Tibial nerve (tissue), 4 donors: ENCODE data around the gene HACL1. TPM values are rescaled to one million over a fixed set of nuclear protein-coding genes. Genes with fewer than 3 reads are reported as not detected.

Experiments
- DNase-seq, 2 donors: peaks; one replicate each; pipeline ENCODE4 v3.0.0-alpha.2; 2019; ENCODE audit warnings: low spot score in 2 of 2
- H3K27ac ChIP-seq, 4 donors: fragments of 200-600 bp; sonication (generic) in 3 of 4; one replicate each; pipeline ENCODE4 v1.5.1; 2017 to 2019; ENCODE audit warnings: mild to moderate bottlenecking in 1 of 4
- H3K27me3 ChIP-seq, 2 donors: fragments of 200-600 bp; sonication (generic) in 1 of 2; one replicate each; pipeline versions ENCODE4 v1.5.1 to v1.6.0; 2017 to 2019
- H3K36me3 ChIP-seq, 3 donors: fragments of 200-600 bp; sonication (generic); one replicate each; pipeline ENCODE4 v1.5.1; 2018 to 2019
- H3K4me1 ChIP-seq, 4 donors: fragments of 200-600 bp; sonication (generic) in 3 of 4; one replicate each; pipeline ENCODE4 v1.5.1; 2017 to 2019
- H3K4me3 ChIP-seq, 4 donors: fragments of 200-600 bp; sonication (generic) in 3 of 4; one replicate each; pipeline ENCODE4 v1.5.1; 2017 to 2019; ENCODE audit warnings: mild to moderate bottlenecking in 1 of 4, moderate library complexity in 1 of 4
- H3K9me3 ChIP-seq, 4 donors: fragments of 200-600 bp; sonication (generic) in 3 of 4; one replicate each; pipeline ENCODE4 v1.5.1; 2017 to 2019
- EP300 ChIP-seq, 2 donors: sonication (generic); formaldehyde crosslinking; IDR thresholded peaks; one replicate each; pipeline ENCODE4 v1.6.1; 2017; ENCODE audit warnings: antibody characterized with exemption in 2 of 2, mild to moderate bottlenecking in 1 of 2
- POLR2A ChIP-seq, 2 donors: fragments of 450-650 bp; IDR thresholded peaks; one replicate each; pipeline ENCODE4 v1.6.1; 2017; ENCODE audit warnings: antibody characterized with exemption in 2 of 2, mild to moderate bottlenecking in 2 of 2, moderate library complexity in 2 of 2
- WGBS, 2 donors: methylation state at CpG; one replicate each; pipeline ENCODE4 v1.1.5; 2018; 5-methylcytosine and 5-hydroxymethylcytosine counted together
- total RNA-seq, 4 donors: library from RNA; depleted of rRNA; stranded (reverse); fragments of >200 nt; gene quantifications; one replicate each; pipeline ENCODE4 v1.1.0, GENCODE V29; 2016
- TF ChIP-seq, protein P1 (sequence below), 5 experiments: fragments of 200-600 bp in 3 of 5; fragments of 450-650 bp in 2 of 5; sonication (generic) in 3 of 5; IDR thresholded peaks; one replicate each; pipeline ENCODE4 v1.5.1; 2016 to 2019; ENCODE audit warnings: antibody characterized with exemption in 5 of 5, mild to moderate bottlenecking in 3 of 5, moderate library complexity in 2 of 5

HACL1 gene
- total RNA-seq, 4 donors from 2014 or later, result 19.0 to 33.3 (median 24.2) TPM

DNA sequence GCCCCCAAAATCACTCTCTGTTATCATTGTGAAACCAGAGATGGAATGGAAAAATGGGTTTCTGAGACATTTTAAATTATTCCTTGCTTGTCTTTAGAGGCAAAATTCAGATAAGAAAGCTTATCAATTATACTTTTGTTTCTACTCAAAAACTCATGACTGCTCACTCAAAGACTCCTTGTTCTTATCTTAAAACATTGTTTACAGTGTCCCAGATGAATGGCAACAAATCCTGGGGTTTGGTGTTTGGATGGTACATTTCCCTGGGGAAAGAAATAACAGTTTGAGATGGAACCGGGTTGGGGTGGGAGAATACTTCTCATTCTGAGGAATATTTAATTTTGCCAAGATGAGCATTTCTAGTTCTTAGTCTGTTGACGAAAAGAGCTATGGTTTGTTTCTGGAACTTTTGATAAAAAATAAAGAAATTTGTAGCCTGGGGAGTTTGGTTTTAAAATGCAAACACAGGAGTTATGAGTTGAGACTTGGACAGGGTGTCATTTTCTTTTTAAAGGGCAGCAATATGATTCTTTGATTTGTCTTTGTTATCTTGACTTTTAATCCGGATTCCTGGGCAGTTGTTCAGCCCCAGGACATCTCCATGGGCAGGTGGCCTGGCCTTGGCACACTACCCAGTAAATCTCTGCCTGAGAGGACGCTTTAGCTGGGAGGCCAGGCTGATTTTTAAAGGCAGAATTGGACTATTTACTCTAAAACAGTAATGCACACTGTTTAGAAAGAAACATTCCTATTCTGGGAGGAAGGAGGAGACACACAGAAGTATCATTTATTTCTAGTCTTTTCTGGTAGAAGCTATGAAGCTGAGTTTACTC, 32.6 kb upstream of the HACL1 start:
- DNase-seq, result no peak
- no peaks in the 10 kb centered on the region for H3K36me3 ChIP-seq
- TF ChIP-seq EP300 (IDR thresholded peaks at IDR 0.05) (no peak), POLR2A (IDR thresholded peaks at IDR 0.05) (no peak)
- TF ChIP-seq, protein P1, sequence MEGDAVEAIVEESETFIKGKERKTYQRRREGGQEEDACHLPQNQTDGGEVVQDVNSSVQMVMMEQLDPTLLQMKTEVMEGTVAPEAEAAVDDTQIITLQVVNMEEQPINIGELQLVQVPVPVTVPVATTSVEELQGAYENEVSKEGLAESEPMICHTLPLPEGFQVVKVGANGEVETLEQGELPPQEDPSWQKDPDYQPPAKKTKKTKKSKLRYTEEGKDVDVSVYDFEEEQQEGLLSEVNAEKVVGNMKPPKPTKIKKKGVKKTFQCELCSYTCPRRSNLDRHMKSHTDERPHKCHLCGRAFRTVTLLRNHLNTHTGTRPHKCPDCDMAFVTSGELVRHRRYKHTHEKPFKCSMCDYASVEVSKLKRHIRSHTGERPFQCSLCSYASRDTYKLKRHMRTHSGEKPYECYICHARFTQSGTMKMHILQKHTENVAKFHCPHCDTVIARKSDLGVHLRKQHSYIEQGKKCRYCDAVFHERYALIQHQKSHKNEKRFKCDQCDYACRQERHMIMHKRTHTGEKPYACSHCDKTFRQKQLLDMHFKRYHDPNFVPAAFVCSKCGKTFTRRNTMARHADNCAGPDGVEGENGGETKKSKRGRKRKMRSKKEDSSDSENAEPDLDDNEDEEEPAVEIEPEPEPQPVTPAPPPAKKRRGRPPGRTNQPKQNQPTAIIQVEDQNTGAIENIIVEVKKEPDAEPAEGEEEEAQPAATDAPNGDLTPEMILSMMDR (IDR thresholded peaks at IDR 0.05), result no peak
- WGBS, 2 donors, result 9 to 16% methylated on average over 4 of the region's 4 CpGs
- H3K9me3 ChIP-seq, result no peaks in the 10 kb centered on the region
- H3K4me1 ChIP-seq, result peaks cover 0 to 70% (median 34%) of the 10 kb centered on the region in 4 donors
- no peak overlapping the region for H3K4me3 ChIP-seq
- peak overlapping the region; percentile 65 to 84 (median 76) for H3K27ac ChIP-seq
- no peaks in the 10 kb centered on the region for H3K27me3 ChIP-seq

DNA sequence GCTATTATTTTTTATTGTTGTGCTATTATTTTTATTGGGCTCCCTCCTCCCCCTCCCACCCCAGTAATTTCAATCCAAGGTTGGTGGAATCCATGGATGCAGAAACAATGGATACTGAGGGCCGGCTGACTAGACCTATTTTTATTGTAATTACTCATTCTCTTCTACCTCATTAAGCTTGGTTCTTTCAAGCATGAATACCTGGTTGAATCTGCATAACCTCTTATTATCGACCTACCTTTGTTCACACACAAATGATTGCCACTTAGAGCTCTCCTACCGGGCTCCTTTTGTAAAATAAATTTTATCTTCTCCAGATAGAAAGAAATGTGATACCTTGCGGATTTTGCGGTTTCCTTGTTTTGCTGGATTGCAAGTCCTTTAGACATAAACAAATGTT, 31.8 kb upstream of the HACL1 start:
- Histone ChIP-seq H3K27me3 (no peaks in the 10 kb centered on the region), H3K4me1 (peaks cover 0 to 70% (median 34%) of the 10 kb centered on the region in 4 donors)
- 88 to 90% methylated on average over 5 of the region's 5 CpGs for WGBS, 2 donors

DNA sequence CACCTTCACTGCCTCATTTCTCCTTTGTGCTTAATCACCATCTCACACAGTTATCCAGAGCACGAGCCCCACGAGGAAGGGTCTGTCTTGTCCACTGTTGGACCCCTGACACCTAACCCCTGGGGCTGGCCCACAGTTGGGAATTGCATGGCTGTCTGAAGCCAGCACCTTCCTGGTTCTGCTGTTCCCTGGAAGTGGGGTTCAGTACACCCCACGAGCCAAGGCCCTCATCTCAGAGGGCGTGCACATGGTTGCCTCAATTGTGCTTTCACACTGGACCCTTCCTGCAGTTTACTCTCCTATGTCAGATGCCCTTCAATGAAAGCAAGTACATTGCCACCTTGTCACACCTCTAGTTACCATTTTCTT, 30.8 kb upstream of the HACL1 start:
- no peaks in the 10 kb centered on the region for H3K27me3 ChIP-seq
- H3K4me3 ChIP-seq, result no peak overlapping the region
- no peaks in the 10 kb centered on the region for H3K9me3 ChIP-seq
- TF ChIP-seq, protein P1 (IDR thresholded peaks at IDR 0.05), result no peak
- TF ChIP-seq POLR2A (IDR thresholded peaks at IDR 0.05) (no peak), EP300 (IDR thresholded peaks at IDR 0.05) (no peak)
- H3K27ac ChIP-seq, result peak overlapping the region in 2 of 4 donors; percentile 23 to 83
- H3K4me1 ChIP-seq, result peaks cover 0 to 66% (median 34%) of the 10 kb centered on the region in 4 donors
- WGBS, 2 donors, result 95 to 96% methylated on average over 4 of the region's 4 CpGs
- DNase-seq, result no peak
- H3K36me3 ChIP-seq, result no peaks in the 10 kb centered on the region

More for the DNA sequence above, 31.8 kb upstream of the HACL1 start:
- no peak overlapping the region for H3K4me3 ChIP-seq
- peak overlapping the region in 2 of 4 donors; percentile 83 to 84 for H3K27ac ChIP-seq
- TF ChIP-seq POLR2A (IDR thresholded peaks at IDR 0.05) (no peak), EP300 (IDR thresholded peaks at IDR 0.05) (no peak)
- TF ChIP-seq, protein P1 (IDR thresholded peaks at IDR 0.05), result no peak
- H3K9me3 ChIP-seq, result no peaks in the 10 kb centered on the region
- no peak for DNase-seq
- H3K36me3 ChIP-seq, result no peaks in the 10 kb centered on the region

DNA sequence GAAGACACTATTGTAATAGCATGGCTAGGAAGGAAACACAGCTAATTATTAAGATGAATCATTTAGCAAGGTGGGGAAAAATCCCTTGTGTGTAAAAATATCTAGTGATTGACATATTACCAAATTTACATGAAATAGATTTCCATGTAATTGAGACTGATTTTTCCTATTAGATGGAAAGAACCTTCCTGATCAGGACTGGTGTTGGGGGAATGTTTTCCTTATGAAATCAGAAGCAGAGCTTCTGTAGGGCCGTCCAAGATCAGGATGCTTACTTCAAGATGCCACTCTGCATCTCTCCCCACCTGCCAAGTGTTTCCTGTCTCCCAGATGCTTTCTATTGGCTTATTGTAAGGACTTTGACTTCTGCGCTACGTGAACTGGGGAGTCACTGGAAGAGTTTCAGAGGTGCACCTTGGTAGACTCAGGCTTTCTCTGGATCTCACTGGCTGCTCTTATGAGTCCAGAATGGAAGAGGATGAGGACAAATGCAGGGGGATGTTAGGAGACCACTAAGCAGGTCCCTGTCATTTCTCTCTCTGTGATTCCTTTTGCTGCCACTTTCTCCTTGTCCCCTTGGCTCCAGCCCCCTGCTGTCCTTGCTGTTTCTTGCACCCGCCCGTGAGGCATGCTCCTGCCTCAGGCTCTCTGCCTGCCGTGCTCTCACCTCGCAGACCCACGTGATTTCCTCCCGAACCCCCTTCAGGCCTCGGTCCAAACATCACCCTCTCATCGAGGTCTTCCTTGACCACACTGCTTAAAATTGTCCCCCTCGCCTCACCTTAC, 30.2 kb upstream of the HACL1 start:
- Histone ChIP-seq H3K4me3 (no peak overlapping the region), H3K27ac (peak overlapping the region in 3 of 4 donors; percentile 34 to 84 (median 83)), H3K9me3 (no peaks in the 10 kb centered on the region), H3K27me3 (no peaks in the 10 kb centered on the region), H3K4me1 (peaks cover 0 to 60% (median 33%) of the 10 kb centered on the region in 4 donors), H3K36me3 (no peaks in the 10 kb centered on the region)
- WGBS, 2 donors, result 81 to 83% methylated on average over 12 of the region's 12 CpGs
- no peak for DNase-seq
- TF ChIP-seq EP300 (IDR thresholded peaks at IDR 0.05), result no peak
- TF ChIP-seq, protein P1 (IDR thresholded peaks at IDR 0.05), result no peak
- TF ChIP-seq POLR2A (IDR thresholded peaks at IDR 0.05), result no peak
